HepG2 (cell line): Measurements from ENCODE around the gene TMEM253. TPM values are rescaled to one million over a fixed set of nuclear protein-coding genes. Genes with fewer than 3 reads are reported as not detected.

Experiments
- BRCA1 ChIP-seq: sonication (generic); formaldehyde crosslinking; IDR thresholded peaks from 2 replicates; pipeline ENCODE4 v1.4.0; 2020; ENCODE audit warnings: missing genetic modification reagents
- ELF3 ChIP-seq: IDR thresholded peaks from 2 replicates; pipeline ENCODE4 v1.6.1; 2016; ENCODE audit warnings: missing genetic modification reagents, missing compliant biosample characterization
- FOXK2 ChIP-seq: fragments of 450-650 bp; IDR thresholded peaks from 2 replicates; pipeline ENCODE4 v1.6.1; 2016
- ISL2 ChIP-seq: sonication (generic); formaldehyde crosslinking; IDR thresholded peaks from 2 replicates; pipeline ENCODE4 v1.5.0; 2020; ENCODE audit warnings: missing genetic modification reagents
- KDM2A ChIP-seq: sonication (generic); formaldehyde crosslinking; IDR thresholded peaks from 2 replicates; pipeline ENCODE4 v1.4.0; 2020; ENCODE audit warnings: low read depth, missing genetic modification reagents, borderline replicate concordance
- MIER3 ChIP-seq: IDR thresholded peaks from 2 replicates; pipeline ENCODE4 v1.6.1; 2016; ENCODE audit warnings: missing compliant biosample characterization, borderline replicate concordance
- PAF1 ChIP-seq: IDR thresholded peaks from 2 replicates; pipeline ENCODE4 v1.6.1; 2016; ENCODE audit warnings: missing genetic modification reagents, missing compliant biosample characterization
- SMARCE1 ChIP-seq: fragments of 450-650 bp; IDR thresholded peaks from 2 replicates; pipeline ENCODE4 v1.6.1; 2017; ENCODE audit warnings: borderline replicate concordance
- SPEN ChIP-seq: sonication (generic); formaldehyde crosslinking; IDR thresholded peaks from 2 replicates; pipeline ENCODE4 v1.5.1; 2020; ENCODE audit warnings: low read depth, mild to moderate bottlenecking, missing genetic modification reagents
- TEAD2 ChIP-seq: sonication (generic); formaldehyde crosslinking; IDR thresholded peaks from 2 replicates; pipeline ENCODE4 v1.9.0; 2021; ENCODE audit warnings: missing genetic modification reagents
- YEATS4 ChIP-seq: sonication (generic); formaldehyde crosslinking; IDR thresholded peaks from 2 replicates; pipeline ENCODE4 v1.4.0; 2020; ENCODE audit warnings: missing genetic modification reagents, borderline replicate concordance
- ZBTB38 ChIP-seq: sonication (generic); formaldehyde crosslinking; IDR thresholded peaks from 2 replicates; pipeline ENCODE4 v1.5.1; 2020; ENCODE audit warnings: mild to moderate bottlenecking, missing genetic modification reagents
- ZFYVE20 ChIP-seq: sonication (generic); formaldehyde crosslinking; IDR thresholded peaks from 2 replicates; pipeline ENCODE4 v1.8.0; 2023; ENCODE audit warnings: low read depth, mild to moderate bottlenecking, moderate library complexity, missing genetic modification reagents, borderline replicate concordance
- ZNF230 ChIP-seq: sonication (generic); formaldehyde crosslinking; IDR thresholded peaks from 2 replicates; pipeline ENCODE4 v1.4.0; 2020; ENCODE audit warnings: mild to moderate bottlenecking, missing genetic modification reagents
- ZNF232 ChIP-seq: sonication (generic); formaldehyde crosslinking; IDR thresholded peaks from 2 replicates; pipeline ENCODE4 v1.4.0; 2020; ENCODE audit warnings: missing genetic modification reagents, borderline replicate concordance
- ZNF354B ChIP-seq: sonication (generic); formaldehyde crosslinking; IDR thresholded peaks from 2 replicates; pipeline ENCODE4 v1.8.0; 2022; ENCODE audit warnings: mild to moderate bottlenecking, missing genetic modification reagents
- ZNF496 ChIP-seq: sonication (generic); formaldehyde crosslinking; IDR thresholded peaks from 2 replicates; pipeline ENCODE4 v1.8.1; 2023; ENCODE audit warnings: mild to moderate bottlenecking, moderate library complexity, missing genetic modification reagents; ENCODE audit not compliant: insufficient replicate concordance
- ZNF598 ChIP-seq: sonication (generic); formaldehyde crosslinking; IDR thresholded peaks from 2 replicates; pipeline ENCODE4 v1.5.1; 2020; ENCODE audit warnings: mild to moderate bottlenecking, missing genetic modification reagents, borderline replicate concordance
- ZNF782 ChIP-seq: sonication (generic); formaldehyde crosslinking; IDR thresholded peaks from 2 replicates; pipeline ENCODE4 v1.4.0; 2020; ENCODE audit warnings: missing genetic modification reagents, mild to moderate bottlenecking, borderline replicate concordance
- polyA plus RNA-seq, 8 experiments: library from polyadenylated mRNA; depleted of rRNA in 3 of 8; stranded (reverse) in 7 of 8; unstranded in 1 of 8; fragments of >200 nt; fragmentation: Illumina TruSeq in 4 of 8; extraction: Trizol in 4 of 8; gene quantifications; 2 replicates each; pipeline versions ENCODE4 v1.2.1 to v1.2.3, GENCODE V29; 2011 to 2016; ENCODE audit warnings: low read depth in 4 of 8, missing spikeins in 1 of 8, mixed read lengths in 1 of 8; ENCODE audit not compliant: insufficient read depth in 1 of 8
- total RNA-seq, 5 experiments: library from RNA; depleted of rRNA; stranded (reverse); fragments of >200 nt; fragmentation: Illumina TruSeq; extraction: Trizol; gene quantifications; 2 replicates each; pipeline ENCODE4 v1.2.3, GENCODE V29; 2016; ENCODE audit warnings: low read depth in 1 of 5
- TF ChIP-seq, protein P1 (sequence below): IDR thresholded peaks from 2 replicates; pipeline ENCODE4 v1.6.1; 2016; ENCODE audit warnings: missing compliant biosample characterization, missing genetic modification reagents, borderline replicate concordance
- TF ChIP-seq, protein P2 (sequence below): sonication (generic); formaldehyde crosslinking; IDR thresholded peaks from 2 replicates; pipeline ENCODE4 v1.9.0; 2021; ENCODE audit warnings: missing genetic modification reagents, borderline replicate concordance
- TF ChIP-seq, protein P3 (sequence below): sonication (generic); formaldehyde crosslinking; IDR thresholded peaks from 2 replicates; pipeline ENCODE4 v1.8.1; 2023; ENCODE audit warnings: mild to moderate bottlenecking, inconsistent platforms, moderate library complexity, missing genetic modification reagents, borderline replicate concordance
- TF ChIP-seq, protein P4 (sequence below): sonication (generic); formaldehyde crosslinking; IDR thresholded peaks from 2 replicates; pipeline ENCODE4 v1.5.1; 2020; ENCODE audit warnings: mild to moderate bottlenecking, moderate library complexity, missing genetic modification reagents

TMEM253 gene
- total and polyA plus RNA-seq, 2 of the 13 experiments (the other 11 are each of a cell fraction or from before 2014, with no cell fraction given) = 0.29 to 0.45 TPM

- TF ChIP-seq PAF1 (CRISPR knock-in tag) = no peak
- TF ChIP-seq ZNF496 (CRISPR knock-in tag) = no peak
- TF ChIP-seq ZNF230 (CRISPR knock-in tag) = 0 out of 2 replicates have a peak, but pooled peaks have one; percentile 40
- TF ChIP-seq, protein P1, sequence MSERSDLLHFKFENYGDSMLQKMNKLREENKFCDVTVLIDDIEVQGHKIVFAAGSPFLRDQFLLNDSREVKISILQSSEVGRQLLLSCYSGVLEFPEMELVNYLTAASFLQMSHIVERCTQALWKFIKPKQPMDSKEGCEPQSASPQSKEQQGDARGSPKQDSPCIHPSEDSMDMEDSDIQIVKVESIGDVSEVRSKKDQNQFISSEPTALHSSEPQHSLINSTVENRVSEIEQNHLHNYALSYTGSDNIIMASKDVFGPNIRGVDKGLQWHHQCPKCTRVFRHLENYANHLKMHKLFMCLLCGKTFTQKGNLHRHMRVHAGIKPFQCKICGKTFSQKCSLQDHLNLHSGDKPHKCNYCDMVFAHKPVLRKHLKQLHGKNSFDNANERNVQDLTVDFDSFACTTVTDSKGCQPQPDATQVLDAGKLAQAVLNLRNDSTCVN (CRISPR knock-in tag) = no peak
- TF ChIP-seq ZNF354B (CRISPR knock-in tag) = no peak
- TF ChIP-seq FOXK2 = no peak
- 0 out of 2 replicates have a peak, but pooled peaks have one; percentile 1 for TF ChIP-seq YEATS4 (CRISPR knock-in tag)
- TF ChIP-seq, protein P2, sequence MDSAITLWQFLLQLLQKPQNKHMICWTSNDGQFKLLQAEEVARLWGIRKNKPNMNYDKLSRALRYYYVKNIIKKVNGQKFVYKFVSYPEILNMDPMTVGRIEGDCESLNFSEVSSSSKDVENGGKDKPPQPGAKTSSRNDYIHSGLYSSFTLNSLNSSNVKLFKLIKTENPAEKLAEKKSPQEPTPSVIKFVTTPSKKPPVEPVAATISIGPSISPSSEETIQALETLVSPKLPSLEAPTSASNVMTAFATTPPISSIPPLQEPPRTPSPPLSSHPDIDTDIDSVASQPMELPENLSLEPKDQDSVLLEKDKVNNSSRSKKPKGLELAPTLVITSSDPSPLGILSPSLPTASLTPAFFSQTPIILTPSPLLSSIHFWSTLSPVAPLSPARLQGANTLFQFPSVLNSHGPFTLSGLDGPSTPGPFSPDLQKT (CRISPR knock-in tag) = no peak
- no peak for TF ChIP-seq SMARCE1
- TF ChIP-seq, protein P3, sequence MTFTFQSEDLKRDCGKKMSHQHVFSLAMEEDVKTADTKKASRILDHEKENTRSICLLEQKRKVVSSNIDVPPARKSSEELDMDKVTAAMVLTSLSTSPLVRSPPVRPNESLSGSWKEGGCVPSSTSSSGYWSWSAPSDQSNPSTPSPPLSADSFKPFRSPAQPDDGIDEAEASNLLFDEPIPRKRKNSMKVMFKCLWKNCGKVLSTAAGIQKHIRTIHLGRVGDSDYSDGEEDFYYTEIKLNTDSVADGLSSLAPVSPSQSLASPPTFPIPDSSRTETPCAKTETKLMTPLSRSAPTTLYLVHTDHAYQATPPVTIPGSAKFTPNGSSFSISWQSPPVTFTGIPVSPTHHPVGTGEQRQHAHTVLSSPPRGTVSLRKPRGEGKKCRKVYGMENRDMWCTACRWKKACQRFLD (CRISPR knock-in tag) = no peak
- peak; percentile 45; the same call in 1 of the 2 replicates for TF ChIP-seq ISL2 (CRISPR knock-in tag)
- peak; percentile 83; the same call in 1 of the 2 replicates for TF ChIP-seq ZBTB38
- peak; percentile 57; the same call in 1 of the 2 replicates for TF ChIP-seq ZNF598
- TF ChIP-seq TEAD2 (CRISPR knock-in tag) = no peak
- TF ChIP-seq ZNF782 (CRISPR knock-in tag) = no peak
- TF ChIP-seq, protein P4, sequence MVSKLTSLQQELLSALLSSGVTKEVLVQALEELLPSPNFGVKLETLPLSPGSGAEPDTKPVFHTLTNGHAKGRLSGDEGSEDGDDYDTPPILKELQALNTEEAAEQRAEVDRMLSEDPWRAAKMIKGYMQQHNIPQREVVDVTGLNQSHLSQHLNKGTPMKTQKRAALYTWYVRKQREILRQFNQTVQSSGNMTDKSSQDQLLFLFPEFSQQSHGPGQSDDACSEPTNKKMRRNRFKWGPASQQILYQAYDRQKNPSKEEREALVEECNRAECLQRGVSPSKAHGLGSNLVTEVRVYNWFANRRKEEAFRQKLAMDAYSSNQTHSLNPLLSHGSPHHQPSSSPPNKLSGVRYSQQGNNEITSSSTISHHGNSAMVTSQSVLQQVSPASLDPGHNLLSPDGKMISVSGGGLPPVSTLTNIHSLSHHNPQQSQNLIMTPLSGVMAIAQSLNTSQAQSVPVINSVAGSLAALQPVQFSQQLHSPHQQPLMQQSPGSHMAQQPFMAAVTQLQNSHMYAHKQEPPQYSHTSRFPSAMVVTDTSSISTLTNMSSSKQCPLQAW (CRISPR knock-in tag) = 0 out of 2 replicates have a peak, but pooled peaks have one; percentile 33
- no peak for TF ChIP-seq BRCA1 (CRISPR knock-in tag)
- peak; percentile 20; the same call in 1 of the 2 replicates for TF ChIP-seq ZNF232
- TF ChIP-seq SPEN (CRISPR knock-in tag) = peak; percentile 20; the same call in 1 of the 2 replicates
- TF ChIP-seq KDM2A = no peak
- peak; percentile 35; the same call in 1 of the 2 replicates for TF ChIP-seq ELF3 (CRISPR knock-in tag)
- TF ChIP-seq MIER3 (CRISPR knock-in tag) = no peak
- TF ChIP-seq ZFYVE20 (CRISPR knock-in tag) = no peak
These were observed 47.4 kb upstream of the TMEM253 start (continued) for GRCh38 chr14:21053184-21054122.
